PFSK-1 (cell line): ENCODE measurements around the gene SPATA6.

Source experiments
- FOXP2 ChIP-seq: optimal IDR thresholded peaks from 2 replicates; pipeline ENCODE3; 2011; ENCODE audit warnings: borderline replicate concordance, control low read depth, inconsistent platforms; ENCODE audit not compliant: insufficient read depth; ENCODE audit errors: extremely low read length, extremely low read depth
- POLR2AphosphoS5 ChIP-seq: IDR thresholded peaks from 2 replicates; pipeline ENCODE4 v1.6.1; 2012; ENCODE audit warnings: low read depth, mild to moderate bottlenecking, control low read depth, low read length, moderate library complexity
- SIN3A ChIP-seq: IDR thresholded peaks from 2 replicates; pipeline ENCODE4 v1.6.1; 2012; ENCODE audit warnings: mild to moderate bottlenecking, low read length, moderate library complexity, borderline replicate concordance; ENCODE audit not compliant: insufficient read depth
- TAF1 ChIP-seq: IDR thresholded peaks from 2 replicates; pipeline ENCODE4 v1.6.1; 2012; ENCODE audit warnings: low read length, control low read depth, borderline replicate concordance; ENCODE audit not compliant: insufficient read depth
- TF ChIP-seq, protein P1 (sequence below), 2 experiments: IDR thresholded peaks; 2 replicates each; pipeline versions ENCODE4 v1.6.1 to v1.8.0; 2011 to 2012; ENCODE audit warnings: low read depth in 2 of 2, low read length in 2 of 2, control low read depth in 1 of 2, inconsistent platforms in 1 of 2, mild to moderate bottlenecking in 1 of 2, moderate library complexity in 1 of 2; ENCODE audit not compliant: insufficient read depth in 1 of 2

DNA sequence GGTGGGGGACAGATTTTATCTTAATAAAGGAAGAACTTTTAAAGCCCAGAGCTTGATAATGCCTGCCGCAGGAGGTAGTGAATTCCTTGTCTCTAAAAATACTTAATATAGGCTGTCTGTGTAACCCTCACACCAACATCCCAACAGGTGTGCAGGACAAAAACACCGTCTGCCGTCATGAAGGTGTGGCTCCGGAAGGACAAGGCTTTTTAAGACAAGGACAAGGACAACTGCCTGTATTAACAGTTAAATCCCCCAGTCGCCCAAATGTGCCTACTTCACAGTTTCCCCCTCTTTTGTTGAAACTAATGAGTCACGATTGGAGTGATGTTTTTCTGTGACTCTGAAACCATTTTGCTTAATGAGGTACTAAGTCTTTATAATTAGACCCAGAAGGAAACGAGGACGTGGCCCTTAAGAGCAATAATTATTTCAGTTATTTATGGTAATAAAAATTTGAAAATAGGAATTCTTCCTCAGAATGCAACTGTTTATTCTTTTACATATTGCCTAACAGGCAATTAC, 27.3 kb upstream of the SPATA6 start:
- TF ChIP-seq SIN3A (no peak), POLR2AphosphoS5 (no peak), TAF1 (no peak), FOXP2 (no peak)
- TF ChIP-seq, protein P1, sequence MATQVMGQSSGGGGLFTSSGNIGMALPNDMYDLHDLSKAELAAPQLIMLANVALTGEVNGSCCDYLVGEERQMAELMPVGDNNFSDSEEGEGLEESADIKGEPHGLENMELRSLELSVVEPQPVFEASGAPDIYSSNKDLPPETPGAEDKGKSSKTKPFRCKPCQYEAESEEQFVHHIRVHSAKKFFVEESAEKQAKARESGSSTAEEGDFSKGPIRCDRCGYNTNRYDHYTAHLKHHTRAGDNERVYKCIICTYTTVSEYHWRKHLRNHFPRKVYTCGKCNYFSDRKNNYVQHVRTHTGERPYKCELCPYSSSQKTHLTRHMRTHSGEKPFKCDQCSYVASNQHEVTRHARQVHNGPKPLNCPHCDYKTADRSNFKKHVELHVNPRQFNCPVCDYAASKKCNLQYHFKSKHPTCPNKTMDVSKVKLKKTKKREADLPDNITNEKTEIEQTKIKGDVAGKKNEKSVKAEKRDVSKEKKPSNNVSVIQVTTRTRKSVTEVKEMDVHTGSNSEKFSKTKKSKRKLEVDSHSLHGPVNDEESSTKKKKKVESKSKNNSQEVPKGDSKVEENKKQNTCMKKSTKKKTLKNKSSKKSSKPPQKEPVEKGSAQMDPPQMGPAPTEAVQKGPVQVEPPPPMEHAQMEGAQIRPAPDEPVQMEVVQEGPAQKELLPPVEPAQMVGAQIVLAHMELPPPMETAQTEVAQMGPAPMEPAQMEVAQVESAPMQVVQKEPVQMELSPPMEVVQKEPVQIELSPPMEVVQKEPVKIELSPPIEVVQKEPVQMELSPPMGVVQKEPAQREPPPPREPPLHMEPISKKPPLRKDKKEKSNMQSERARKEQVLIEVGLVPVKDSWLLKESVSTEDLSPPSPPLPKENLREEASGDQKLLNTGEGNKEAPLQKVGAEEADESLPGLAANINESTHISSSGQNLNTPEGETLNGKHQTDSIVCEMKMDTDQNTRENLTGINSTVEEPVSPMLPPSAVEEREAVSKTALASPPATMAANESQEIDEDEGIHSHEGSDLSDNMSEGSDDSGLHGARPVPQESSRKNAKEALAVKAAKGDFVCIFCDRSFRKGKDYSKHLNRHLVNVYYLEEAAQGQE (IDR thresholded peaks at IDR 0.05; ENCODE audit: insufficient read depth in 1 of 2, low read depth in 2 of 2, low read length in 2 of 2): no peak
